ACC112 (cell line): ENCODE data around the gene LAMC3.

ENCODE experiments used
- H2AFZ ChIP-seq: fragments of 200-600 bp; sonication (generic); one replicate; pipeline ENCODE4 v1.6.0; 2017; ENCODE audit warnings: antibody characterized with exemption, low read length; ENCODE audit not compliant: unreplicated experiment
- H3K27ac ChIP-seq: fragments of 200-600 bp; sonication (generic); 2 replicates; pipeline ENCODE4 v1.5.1; 2014; ENCODE audit warnings: low read depth, mild to moderate bottlenecking, antibody characterized with exemption, low read length, moderate library complexity
- H3K27me3 ChIP-seq: fragments of 200-600 bp; sonication (generic); 2 replicates; pipeline ENCODE4 v1.6.1; 2014; ENCODE audit warnings: mild to moderate bottlenecking, antibody characterized with exemption, low read length, moderate library complexity, mixed read lengths; ENCODE audit not compliant: insufficient read depth
- H3K36me3 ChIP-seq: fragments of 200-600 bp; sonication (generic); 2 replicates; pipeline ENCODE4 v1.6.1; 2016; ENCODE audit warnings: mild to moderate bottlenecking, antibody characterized with exemption, low read length, moderate library complexity, mixed read lengths; ENCODE audit not compliant: insufficient read depth
- H3K4me1 ChIP-seq: fragments of 200-600 bp; sonication (generic); one replicate; pipeline ENCODE4 v1.6.1; 2016; ENCODE audit warnings: low read length, mixed read lengths; ENCODE audit not compliant: insufficient read depth, unreplicated experiment, control insufficient read depth
- H3K4me3 ChIP-seq: fragments of 200-600 bp; sonication (generic); 2 replicates; pipeline ENCODE4 v1.5.1; 2014; ENCODE audit warnings: mild to moderate bottlenecking, low read depth, low read length
- H3K79me2 ChIP-seq: fragments of 200-600 bp; sonication (generic); one replicate; pipeline ENCODE4 v1.6.0; 2016; ENCODE audit warnings: low read length; ENCODE audit not compliant: control insufficient read depth, unreplicated experiment, insufficient read depth

The LAMC3 gene

DNA sequence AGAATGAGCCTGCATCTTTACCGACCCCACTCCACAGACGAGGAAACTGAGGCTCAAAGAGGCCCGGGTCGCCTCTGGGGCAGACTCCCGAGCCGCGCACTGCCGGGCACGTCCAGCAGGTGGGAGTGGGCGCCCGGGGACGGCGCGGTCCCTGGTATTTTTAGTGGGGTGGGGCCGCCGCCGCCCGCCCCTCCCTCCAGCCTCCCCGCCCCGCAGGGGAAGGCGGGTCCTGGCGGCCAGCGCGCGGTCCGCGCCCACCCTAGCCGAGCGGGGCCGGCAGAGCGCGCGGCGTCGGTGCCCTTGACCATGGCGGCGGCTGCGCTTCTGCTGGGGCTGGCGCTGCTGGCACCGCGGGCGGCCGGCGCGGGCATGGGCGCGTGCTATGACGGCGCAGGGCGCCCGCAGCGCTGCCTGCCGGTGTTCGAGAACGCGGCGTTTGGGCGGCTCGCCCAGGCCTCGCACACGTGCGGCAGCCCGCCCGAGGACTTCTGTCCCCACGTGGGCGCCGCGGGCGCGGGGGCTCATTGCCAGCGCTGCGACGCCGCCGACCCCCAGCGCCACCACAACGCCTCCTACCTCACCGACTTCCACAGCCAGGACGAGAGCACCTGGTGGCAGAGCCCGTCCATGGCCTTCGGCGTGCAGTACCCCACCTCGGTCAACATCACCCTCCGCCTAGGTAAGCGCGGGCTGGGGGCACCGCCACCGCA lies at the start of gene LAMC3:
TSS of gene LAMC3 (plus strand) at position 266 of the 710 bp plus-strand sequence. CDS start at position 307, 41 bp downstream.
- no peaks in the 10 kb centered on the region for H3K4me1 ChIP-seq
- peak within 1 kb of the TSS; percentile 55 for H2AFZ ChIP-seq
- no peaks in the 10 kb centered on the region for H3K36me3 ChIP-seq
- no peaks in the 10 kb centered on the region for H3K79me2 ChIP-seq
- peaks cover 11% of the 10 kb centered on the region; the same call in 1 of the 2 replicates for H3K27me3 ChIP-seq
- no peak within 1 kb of the TSS for H3K27ac ChIP-seq
- H3K4me3 ChIP-seq = peak within 1 kb of the TSS; percentile 70

DNA sequence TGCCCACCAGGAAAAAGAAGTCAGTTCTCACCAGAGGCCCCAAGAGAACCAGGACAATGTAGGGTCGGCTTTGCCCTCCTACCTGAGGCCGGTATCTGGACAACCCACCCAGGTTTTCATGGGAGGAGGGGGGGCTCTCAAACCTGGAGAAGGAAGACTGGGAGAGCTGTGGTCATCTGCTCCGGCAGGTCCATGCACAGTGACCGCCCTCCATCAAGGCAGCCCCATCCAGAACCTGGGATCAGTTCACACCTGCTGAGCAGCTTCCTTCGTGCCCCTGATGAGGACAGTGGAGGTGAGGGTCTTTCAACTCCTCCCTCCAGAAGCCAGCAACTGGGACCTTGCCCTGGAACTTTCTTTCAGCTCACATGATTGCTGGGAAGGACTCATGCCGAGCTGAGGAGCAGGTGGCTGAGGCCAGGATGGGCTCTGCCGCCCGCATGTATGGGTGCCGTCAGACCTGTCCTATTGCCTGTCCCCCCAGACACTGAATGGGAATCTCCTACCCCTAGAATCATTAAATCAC lies 49.1 kb upstream of the LAMC3 start:
- H3K27me3 ChIP-seq = peaks cover 10% of the 10 kb centered on the region; the same call in 1 of the 2 replicates
- H3K79me2 ChIP-seq = no peaks in the 10 kb centered on the region
- peaks cover 13% of the 10 kb centered on the region for H3K4me1 ChIP-seq
- no peaks in the 10 kb centered on the region for H3K36me3 ChIP-seq
- H3K27ac ChIP-seq = no peak overlapping the region
- H2AFZ ChIP-seq = no peak overlapping the region
- no peak overlapping the region for H3K4me3 ChIP-seq

DNA sequence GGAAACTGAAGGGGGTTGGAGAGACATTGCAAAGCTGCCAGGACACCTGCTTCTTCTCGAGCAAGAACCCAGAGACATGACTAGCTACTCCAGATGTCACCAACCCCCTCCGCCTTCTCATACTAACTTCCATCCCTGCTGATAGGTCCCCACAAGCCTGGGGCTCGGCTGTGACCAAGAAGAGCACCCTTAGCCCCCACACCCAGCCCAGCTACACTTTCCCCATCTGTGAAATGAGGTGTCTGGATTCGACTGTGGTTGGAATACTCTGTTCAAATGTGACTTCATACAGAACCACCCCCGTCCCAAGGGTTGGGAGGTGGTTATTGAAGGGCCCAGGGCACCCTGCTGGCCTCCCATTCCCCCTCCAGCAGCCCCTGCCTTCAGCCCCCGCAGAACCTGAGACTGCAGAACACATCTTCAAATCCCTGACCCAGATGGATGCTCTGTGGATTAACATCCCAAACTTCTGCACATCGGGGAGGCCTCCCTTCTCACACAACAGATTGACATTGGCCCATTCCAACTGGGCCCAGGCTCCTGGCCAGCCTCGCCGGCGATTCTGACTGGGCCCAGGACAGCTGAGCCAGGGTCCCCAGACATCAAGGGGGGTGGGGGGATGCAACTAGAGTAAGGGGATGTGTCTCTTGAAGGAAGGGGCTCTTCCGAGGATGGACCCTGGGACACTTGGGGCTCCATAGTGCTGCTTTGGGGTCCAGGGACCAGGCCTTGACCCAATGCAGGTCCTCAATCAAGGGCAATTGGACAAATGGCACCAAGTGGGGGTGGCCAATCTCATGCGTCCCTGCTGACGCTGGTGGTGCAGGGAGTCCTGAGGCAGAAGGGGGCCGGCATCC lies 48.2 kb upstream of the LAMC3 start:
- peaks cover 13% of the 10 kb centered on the region for H3K4me1 ChIP-seq
- H3K79me2 ChIP-seq = no peaks in the 10 kb centered on the region
- H3K27me3 ChIP-seq = peaks cover 7% of the 10 kb centered on the region; the same call in 1 of the 2 replicates
- H3K36me3 ChIP-seq = no peaks in the 10 kb centered on the region
- H3K4me3 ChIP-seq = no peak overlapping the region
- H3K27ac ChIP-seq = no peak overlapping the region
- no peak overlapping the region for H2AFZ ChIP-seq

DNA sequence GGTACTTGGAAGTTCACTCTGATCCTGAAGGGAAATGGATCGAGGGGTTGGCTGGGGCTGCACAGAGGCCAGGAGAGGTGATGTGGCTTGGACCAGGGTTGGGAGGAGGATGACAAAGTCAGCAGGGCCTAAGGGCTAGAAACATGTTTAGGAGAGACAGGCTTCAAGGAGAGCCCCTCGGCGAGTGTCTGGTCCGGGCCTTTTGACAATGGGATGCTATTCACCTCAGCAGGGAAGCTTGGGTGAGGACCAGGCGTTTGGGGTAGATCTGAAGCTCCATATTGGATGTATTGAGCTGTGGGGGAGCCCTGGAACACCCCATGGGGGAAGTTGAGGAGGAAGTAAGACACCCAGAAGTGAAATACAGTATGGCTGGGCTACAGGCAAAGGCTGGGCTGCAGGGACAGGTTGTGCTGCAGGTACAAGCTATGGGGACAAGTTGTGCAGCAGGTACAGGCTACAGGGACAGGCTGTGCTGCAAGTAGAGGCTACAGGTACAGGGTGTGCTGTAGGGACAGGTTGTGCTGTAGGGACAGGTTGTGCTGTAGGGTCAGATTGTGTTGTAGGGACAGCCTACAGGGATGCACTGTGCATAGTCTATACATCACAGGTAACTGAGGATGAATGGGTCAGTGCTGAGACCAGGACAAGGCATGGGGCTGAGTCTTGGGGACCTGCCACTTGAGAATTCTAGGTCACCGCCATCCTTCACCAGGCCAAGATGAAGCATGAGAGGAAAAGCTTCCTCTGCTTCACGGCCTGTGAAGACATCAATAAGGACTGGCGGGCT lies 47.3 kb upstream of the LAMC3 start:
- no peak overlapping the region; the same call in 1 of the 2 replicates for H3K27ac ChIP-seq

DNA sequence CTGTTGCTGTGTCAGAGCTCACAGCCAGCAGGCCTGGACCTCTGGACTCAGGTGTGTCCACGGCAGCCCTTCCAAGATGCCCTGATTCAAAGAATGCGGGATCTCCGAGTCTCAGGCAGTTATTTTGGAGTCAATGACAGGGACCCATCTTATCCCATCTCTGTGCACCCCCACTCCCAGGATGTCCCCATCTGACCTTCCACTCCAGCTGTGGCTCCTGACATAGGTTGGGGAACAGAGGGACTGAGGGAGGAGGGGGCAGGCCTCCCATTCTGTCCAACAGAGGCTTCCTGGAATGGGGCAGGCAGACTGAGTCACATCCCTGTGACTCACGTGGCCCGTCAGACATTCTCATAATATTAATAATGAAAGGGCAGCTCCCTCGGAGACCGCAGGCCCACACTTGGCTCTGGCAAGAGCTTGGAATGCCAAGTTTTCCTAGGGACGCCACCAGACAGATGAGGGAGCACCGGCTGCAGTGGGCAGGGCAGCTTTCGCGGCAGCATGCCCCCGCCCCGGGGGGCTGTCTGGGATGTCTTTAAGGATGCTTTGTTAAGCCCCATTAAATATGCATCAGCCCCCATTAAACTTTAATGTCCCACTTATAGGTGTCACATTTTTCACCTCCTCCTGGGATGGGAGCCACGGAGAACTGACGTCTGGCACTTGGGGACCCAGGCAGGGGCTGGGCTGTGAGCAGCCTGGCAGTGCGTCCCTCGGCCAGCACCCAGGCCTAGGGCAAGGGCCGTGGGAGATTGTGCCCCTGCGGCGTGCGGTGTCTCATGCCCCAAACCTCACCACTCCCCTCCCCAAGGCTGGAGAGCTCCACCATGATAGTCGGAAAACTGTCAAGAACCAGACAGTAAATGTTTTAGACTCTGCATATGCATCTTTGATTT lies 46.3 kb upstream of the LAMC3 start:
- Histone ChIP-seq H3K36me3 (no peaks in the 10 kb centered on the region), H3K4me1 (peaks cover 13% of the 10 kb centered on the region), H3K27me3 (no peaks in the 10 kb centered on the region), H3K27ac (peak overlapping the region; percentile 16; the same call in 1 of the 2 replicates), H3K4me3 (no peak overlapping the region), H3K79me2 (no peaks in the 10 kb centered on the region), H2AFZ (no peak overlapping the region)

More for the DNA sequence above, 47.3 kb upstream of the LAMC3 start:
- Histone ChIP-seq H2AFZ (no peak overlapping the region), H3K36me3 (no peaks in the 10 kb centered on the region), H3K4me3 (no peak overlapping the region), H3K79me2 (no peaks in the 10 kb centered on the region), H3K27me3 (no peaks in the 10 kb centered on the region), H3K4me1 (peaks cover 13% of the 10 kb centered on the region)

DNA sequence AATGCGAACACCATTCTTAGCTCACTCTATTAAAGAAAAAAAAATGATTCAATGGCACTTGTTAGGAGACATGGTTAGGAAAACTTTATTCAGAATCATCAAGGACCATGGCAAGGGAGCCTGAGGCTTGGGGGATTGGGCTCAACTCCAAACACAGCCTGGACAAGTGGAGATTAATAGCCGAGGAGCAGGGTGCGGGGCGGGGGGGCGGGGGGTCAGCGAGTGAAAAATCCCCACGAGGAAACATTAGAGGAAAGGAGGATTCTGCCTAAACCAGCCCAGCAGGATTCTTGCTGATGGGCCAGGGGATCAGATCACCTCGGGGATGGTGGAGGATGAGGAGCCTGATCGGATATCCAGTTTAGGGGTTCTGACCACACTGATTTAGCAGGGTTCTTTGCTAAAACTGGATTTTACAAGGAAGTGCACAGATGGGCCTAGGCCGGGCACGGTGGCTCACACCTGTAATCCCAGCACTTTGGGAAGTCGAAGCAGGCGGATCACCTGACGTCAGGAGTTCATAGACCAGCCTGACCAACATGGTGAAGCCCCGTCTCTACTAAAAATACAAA lies 45.6 kb upstream of the LAMC3 start:
- Histone ChIP-seq H3K79me2 (no peaks in the 10 kb centered on the region), H3K4me1 (peaks cover 13% of the 10 kb centered on the region), H3K4me3 (no peak overlapping the region), H3K27me3 (no peaks in the 10 kb centered on the region), H3K36me3 (no peaks in the 10 kb centered on the region), H2AFZ (no peak overlapping the region), H3K27ac (no peak overlapping the region)

DNA sequence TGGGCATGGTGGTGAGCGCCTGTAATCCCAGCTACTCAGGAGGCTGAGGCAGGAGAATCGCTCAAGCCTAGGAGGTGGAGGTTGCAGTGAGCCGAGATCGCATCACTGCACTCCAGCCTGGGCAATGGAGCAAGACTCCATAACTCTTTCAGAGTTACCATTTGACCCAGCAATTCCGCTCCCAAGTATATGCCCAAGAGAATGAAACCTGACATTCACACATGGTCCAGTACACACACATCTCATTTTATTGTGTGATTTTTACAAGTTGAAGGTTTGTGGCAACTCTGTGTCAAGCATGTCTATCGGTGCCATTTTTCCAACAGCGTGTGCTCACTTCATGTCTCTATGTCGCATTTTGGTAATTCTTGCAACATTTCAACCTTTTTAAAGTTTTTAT lies 45.1 kb upstream of the LAMC3 start:
- no peak overlapping the region for H3K4me3 ChIP-seq
- H3K27me3 ChIP-seq = no peaks in the 10 kb centered on the region
- H3K79me2 ChIP-seq = no peaks in the 10 kb centered on the region
- H3K4me1 ChIP-seq = peaks cover 13% of the 10 kb centered on the region
- H3K27ac ChIP-seq = no peak overlapping the region
- no peaks in the 10 kb centered on the region for H3K36me3 ChIP-seq
- H2AFZ ChIP-seq = no peak overlapping the region

DNA sequence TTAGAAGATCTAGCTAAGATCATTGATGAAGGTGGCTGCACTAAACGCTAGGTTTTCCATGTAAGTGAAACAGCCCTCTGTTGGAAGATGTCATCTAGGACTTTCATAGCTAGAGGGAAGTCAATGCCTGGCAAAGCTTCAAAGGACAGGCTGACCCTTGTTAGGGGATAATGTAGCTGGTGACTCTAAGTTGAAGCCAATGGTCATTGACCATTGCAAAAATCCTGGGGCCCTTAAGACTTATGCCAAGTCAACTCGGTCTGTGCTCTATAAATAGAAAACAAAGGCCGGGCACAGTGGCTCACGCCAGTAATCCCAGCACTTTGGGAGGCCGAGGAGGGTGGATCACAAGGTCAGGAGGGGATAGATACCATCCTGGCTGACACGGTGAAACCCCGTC lies 43.3 kb upstream of the LAMC3 start:
- Histone ChIP-seq H3K79me2 (no peaks in the 10 kb centered on the region), H3K36me3 (no peaks in the 10 kb centered on the region), H3K27me3 (no peaks in the 10 kb centered on the region), H3K4me3 (no peak overlapping the region), H3K4me1 (peaks cover 13% of the 10 kb centered on the region), H3K27ac (no peak overlapping the region), H2AFZ (no peak overlapping the region)

DNA sequence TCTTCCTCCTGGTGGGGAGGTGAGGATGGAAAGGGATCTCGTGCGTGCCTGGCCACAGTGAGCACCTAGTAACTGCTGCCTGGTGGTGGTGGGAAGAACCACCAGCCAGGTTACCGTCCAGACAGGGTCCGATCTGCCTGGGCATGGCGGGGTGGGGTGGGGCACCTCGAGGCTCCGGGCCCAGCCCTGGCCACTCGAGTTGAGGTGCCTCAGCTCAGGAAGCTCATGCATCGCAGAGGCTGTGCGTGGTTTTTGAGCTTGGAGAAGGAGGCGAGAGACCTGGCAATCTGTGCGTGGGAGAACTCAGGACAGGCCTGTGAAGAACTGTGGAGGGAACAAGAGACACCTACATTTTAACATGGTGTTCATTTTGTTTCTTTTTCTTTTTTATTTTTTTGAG lies 38.9 kb upstream of the LAMC3 start:
- Histone ChIP-seq H3K79me2 (no peaks in the 10 kb centered on the region), H3K27ac (no peak overlapping the region), H3K27me3 (peaks cover 33% of the 10 kb centered on the region), H3K36me3 (no peaks in the 10 kb centered on the region), H3K4me3 (no peak overlapping the region), H2AFZ (no peak overlapping the region), H3K4me1 (no peaks in the 10 kb centered on the region)
